ENCODE results near the gene SFTPB.

GRCh38 chr2:85668009-85668856, at the start of gene SFTPB:
- TF ChIP-seq POLR2A (IDR thresholded peaks at IDR 0.05), result no peak
- TF ChIP-seq, protein P1, sequence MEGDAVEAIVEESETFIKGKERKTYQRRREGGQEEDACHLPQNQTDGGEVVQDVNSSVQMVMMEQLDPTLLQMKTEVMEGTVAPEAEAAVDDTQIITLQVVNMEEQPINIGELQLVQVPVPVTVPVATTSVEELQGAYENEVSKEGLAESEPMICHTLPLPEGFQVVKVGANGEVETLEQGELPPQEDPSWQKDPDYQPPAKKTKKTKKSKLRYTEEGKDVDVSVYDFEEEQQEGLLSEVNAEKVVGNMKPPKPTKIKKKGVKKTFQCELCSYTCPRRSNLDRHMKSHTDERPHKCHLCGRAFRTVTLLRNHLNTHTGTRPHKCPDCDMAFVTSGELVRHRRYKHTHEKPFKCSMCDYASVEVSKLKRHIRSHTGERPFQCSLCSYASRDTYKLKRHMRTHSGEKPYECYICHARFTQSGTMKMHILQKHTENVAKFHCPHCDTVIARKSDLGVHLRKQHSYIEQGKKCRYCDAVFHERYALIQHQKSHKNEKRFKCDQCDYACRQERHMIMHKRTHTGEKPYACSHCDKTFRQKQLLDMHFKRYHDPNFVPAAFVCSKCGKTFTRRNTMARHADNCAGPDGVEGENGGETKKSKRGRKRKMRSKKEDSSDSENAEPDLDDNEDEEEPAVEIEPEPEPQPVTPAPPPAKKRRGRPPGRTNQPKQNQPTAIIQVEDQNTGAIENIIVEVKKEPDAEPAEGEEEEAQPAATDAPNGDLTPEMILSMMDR (IDR thresholded peaks at IDR 0.05 in 4 of 5, conservative IDR thresholded peaks at IDR 0.05 in 1 of 5), result no peak
